GM19395 (cell line): ENCODE measurements around the gene ITPK1.

Experiments
- ATAC-seq: cut with Tn5 transposase; IDR thresholded peaks from one replicate; pipeline ENCODE4 v1.9.1; 2021; ENCODE audit warnings: mild to moderate bottlenecking, moderate library complexity; ENCODE audit not compliant: unreplicated experiment

Gene ITPK1

GRCh38 chr14:92959189-92959531 lies 156.6 kb downstream of the ITPK1 start:
- ATAC-seq = no peak

GRCh38 chr14:92958373-92959188 lies 157.1 kb downstream of the ITPK1 start:
- ATAC-seq = no peak

- ATAC-seq = no peak
Observed at GRCh38 chr14:92956961-92957360, 158.8 kb downstream of the ITPK1 start.

- ATAC-seq = no peak
Observed at GRCh38 chr14:92955381-92955780, 160.3 kb downstream of the ITPK1 start.

GRCh38 chr14:92954933-92955332 lies 160.8 kb downstream of the ITPK1 start:
- no peak for ATAC-seq

GRCh38 chr14:92953526-92953925 lies 162.2 kb downstream of the ITPK1 start:
- no peak for ATAC-seq

GRCh38 chr14:92952481-92953298 lies 163.0 kb downstream of the ITPK1 start:
- no peak for ATAC-seq

GRCh38 chr14:92951912-92952471 lies 163.7 kb downstream of the ITPK1 start:
- ATAC-seq = no peak

GRCh38 chr14:92951261-92951660 lies 164.5 kb downstream of the ITPK1 start:
- ATAC-seq = no peak

- no peak for ATAC-seq
Observed at GRCh38 chr14:92950773-92951172, 165.0 kb downstream of the ITPK1 start.

GRCh38 chr14:92950193-92950540 lies 165.6 kb downstream of the ITPK1 start:
- no peak for ATAC-seq

GRCh38 chr14:92949496-92950192 lies 166.1 kb downstream of the ITPK1 start:
- no peak for ATAC-seq

GRCh38 chr14:92948647-92949046 lies 167.1 kb downstream of the ITPK1 start:
- ATAC-seq = no peak

GRCh38 chr14:92946847-92947545 lies 168.7 kb downstream of the ITPK1 start:
- no peak for ATAC-seq

GRCh38 chr14:92945959-92946846 lies 169.5 kb downstream of the ITPK1 start:
- ATAC-seq = no peak

- no peak for ATAC-seq
Observed at GRCh38 chr14:92945544-92945943, 170.2 kb downstream of the ITPK1 start.

GRCh38 chr14:92944976-92945375 lies 170.7 kb downstream of the ITPK1 start:
- ATAC-seq = no peak

GRCh38 chr14:92943855-92944570 lies 171.7 kb downstream of the ITPK1 start:
- ATAC-seq = no peak
